ENCODE results near the gene DOCK1. TPM values are rescaled to one million over a fixed set of nuclear protein-coding genes. Genes with fewer than 3 reads are reported as not detected.

Gene DOCK1
- polyA plus RNA-seq, 1 of the 3 experiments (the other 2 are of a cell fraction): 15.5 TPM

DNA sequence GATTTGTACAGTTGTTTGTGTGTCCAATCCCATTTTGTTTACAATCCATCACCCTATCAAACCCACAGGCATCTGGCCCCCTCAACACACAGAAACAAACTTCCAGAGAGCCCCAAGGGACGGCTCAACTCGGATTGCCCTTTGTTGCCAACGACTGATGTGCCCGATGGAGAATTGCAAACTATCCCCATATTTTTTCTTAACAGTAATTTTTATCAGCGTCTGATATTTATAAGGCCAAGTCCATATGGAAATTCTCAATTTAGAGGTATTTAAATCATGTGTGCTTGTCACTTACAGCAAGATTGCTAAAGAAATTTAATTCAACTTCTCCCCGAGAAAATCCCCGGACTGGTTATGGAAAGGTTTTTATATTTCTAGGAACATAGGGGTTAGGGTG lies 530.0 kb downstream of the DOCK1 start:
- Histone ChIP-seq H3K36me3 (replicated peaks in 1 of 2; ENCODE audit: control insufficient read depth in 1 of 2, insufficient read depth in 2 of 2, low read length in 1 of 2) (peaks cover 19 to 24% of the 10 kb centered on the region in 2 experiments), H3K27ac (ENCODE audit: low read depth in 2 of 2, low read length in 1 of 2) (no peak overlapping the region), H3K9me3 (no peaks in the 10 kb centered on the region), H4K20me1 (ENCODE audit: insufficient read depth) (no peaks in the 10 kb centered on the region), H3K79me2 (ENCODE audit: insufficient read depth) (no peaks in the 10 kb centered on the region), H2AFZ (ENCODE audit: low read depth) (no peak overlapping the region), H3F3A (replicated peaks; ENCODE audit: insufficient read depth) (no peaks in the 10 kb centered on the region), H3K4me2 (no peak overlapping the region), H3K27me3 (ENCODE audit: insufficient read depth) (no peaks in the 10 kb centered on the region), H3K9me2 (no peaks in the 10 kb centered on the region), H3K4me3 (ENCODE audit: low read depth in 2 of 2, low read length in 1 of 2) (no peak overlapping the region), H3K4me1 (ENCODE audit: control insufficient read depth in 1 of 2, insufficient read depth in 2 of 2, low read depth in 1 of 2, low read length in 1 of 2) (no peaks in the 10 kb centered on the region), H3K9ac (no peak overlapping the region)
- no peak for DNase-seq
- ChIA-PET POLR2A (no interaction called here), CTCF (no interaction called here)
- WGBS (ENCODE audit: low lambda C conversion rate): 88% methylated on average over 7 of the region's 7 CpGs
- TF ChIP-seq, protein P1, sequence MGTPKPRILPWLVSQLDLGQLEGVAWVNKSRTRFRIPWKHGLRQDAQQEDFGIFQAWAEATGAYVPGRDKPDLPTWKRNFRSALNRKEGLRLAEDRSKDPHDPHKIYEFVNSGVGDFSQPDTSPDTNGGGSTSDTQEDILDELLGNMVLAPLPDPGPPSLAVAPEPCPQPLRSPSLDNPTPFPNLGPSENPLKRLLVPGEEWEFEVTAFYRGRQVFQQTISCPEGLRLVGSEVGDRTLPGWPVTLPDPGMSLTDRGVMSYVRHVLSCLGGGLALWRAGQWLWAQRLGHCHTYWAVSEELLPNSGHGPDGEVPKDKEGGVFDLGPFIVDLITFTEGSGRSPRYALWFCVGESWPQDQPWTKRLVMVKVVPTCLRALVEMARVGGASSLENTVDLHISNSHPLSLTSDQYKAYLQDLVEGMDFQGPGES (IDR thresholded peaks at IDR 0.05; ENCODE audit: low read depth, low read length): no peak
- TF ChIP-seq RCOR1 (IDR thresholded peaks at IDR 0.05; ENCODE audit: low read length) (no peak), FOSL2 (IDR thresholded peaks at IDR 0.05; ENCODE audit: borderline replicate concordance, low read depth) (no peak)

DNA sequence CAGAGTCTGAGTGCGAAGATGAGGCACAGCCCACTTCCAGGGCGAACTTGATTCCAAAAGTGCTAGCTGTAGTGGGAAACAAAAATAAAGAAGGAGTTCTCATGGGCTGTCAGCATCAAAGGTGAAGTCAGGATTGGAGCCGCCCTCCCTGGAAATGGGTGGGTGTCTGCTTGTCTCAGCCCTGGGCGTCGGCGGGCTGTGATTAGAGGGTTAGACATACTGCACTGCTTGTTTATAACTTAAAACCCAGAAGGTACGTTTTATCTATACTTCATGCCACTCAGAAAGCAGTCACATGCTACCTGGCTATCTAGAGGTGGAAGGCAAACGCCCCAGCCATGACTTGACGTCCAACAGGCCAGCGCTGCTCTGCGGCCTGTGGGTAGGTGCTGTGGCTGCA lies 535.1 kb downstream of the DOCK1 start:
- Histone ChIP-seq H3K36me3 (replicated peaks in 1 of 2; ENCODE audit: control insufficient read depth in 1 of 2, insufficient read depth in 2 of 2, low read length in 1 of 2) (peaks cover 20 to 42% of the 10 kb centered on the region in 2 experiments), H3K4me2 (no peak overlapping the region), H3K4me3 (ENCODE audit: low read depth in 2 of 2, low read length in 1 of 2) (no peak overlapping the region), H4K20me1 (ENCODE audit: insufficient read depth) (no peaks in the 10 kb centered on the region), H3K27ac (ENCODE audit: low read depth in 2 of 2, low read length in 1 of 2) (no peak overlapping the region), H3K79me2 (ENCODE audit: insufficient read depth) (no peaks in the 10 kb centered on the region), H3K9me3 (no peaks in the 10 kb centered on the region), H3K27me3 (ENCODE audit: insufficient read depth) (no peaks in the 10 kb centered on the region), H2AFZ (ENCODE audit: low read depth) (no peak overlapping the region), H3K4me1 (ENCODE audit: control insufficient read depth in 1 of 2, insufficient read depth in 2 of 2, low read depth in 1 of 2, low read length in 1 of 2) (no peaks in the 10 kb centered on the region), H3K9ac (no peak overlapping the region), H3K9me2 (no peaks in the 10 kb centered on the region), H3F3A (replicated peaks; ENCODE audit: insufficient read depth) (no peaks in the 10 kb centered on the region)
- ChIA-PET CTCF (no interaction called here), POLR2A (no interaction called here)
- no peak for DNase-seq
- TF ChIP-seq CHD2 (IDR thresholded peaks at IDR 0.05; ENCODE audit: low read length, partially characterized antibody): no peak
- TF ChIP-seq ELF1 (IDR thresholded peaks at IDR 0.05): no peak
- TF ChIP-seq, protein P2, sequence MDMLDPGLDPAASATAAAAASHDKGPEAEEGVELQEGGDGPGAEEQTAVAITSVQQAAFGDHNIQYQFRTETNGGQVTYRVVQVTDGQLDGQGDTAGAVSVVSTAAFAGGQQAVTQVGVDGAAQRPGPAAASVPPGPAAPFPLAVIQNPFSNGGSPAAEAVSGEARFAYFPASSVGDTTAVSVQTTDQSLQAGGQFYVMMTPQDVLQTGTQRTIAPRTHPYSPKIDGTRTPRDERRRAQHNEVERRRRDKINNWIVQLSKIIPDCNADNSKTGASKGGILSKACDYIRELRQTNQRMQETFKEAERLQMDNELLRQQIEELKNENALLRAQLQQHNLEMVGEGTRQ (IDR thresholded peaks at IDR 0.05; ENCODE audit: borderline replicate concordance, low read depth, low read length): no peak
- TF ChIP-seq FOSL2 (IDR thresholded peaks at IDR 0.05; ENCODE audit: borderline replicate concordance, low read depth): no peak
- no peak for TF ChIP-seq EZH2phosphoT487 (IDR thresholded peaks at IDR 0.05; ENCODE audit: borderline replicate concordance, low read depth)
- TF ChIP-seq, protein P3, sequence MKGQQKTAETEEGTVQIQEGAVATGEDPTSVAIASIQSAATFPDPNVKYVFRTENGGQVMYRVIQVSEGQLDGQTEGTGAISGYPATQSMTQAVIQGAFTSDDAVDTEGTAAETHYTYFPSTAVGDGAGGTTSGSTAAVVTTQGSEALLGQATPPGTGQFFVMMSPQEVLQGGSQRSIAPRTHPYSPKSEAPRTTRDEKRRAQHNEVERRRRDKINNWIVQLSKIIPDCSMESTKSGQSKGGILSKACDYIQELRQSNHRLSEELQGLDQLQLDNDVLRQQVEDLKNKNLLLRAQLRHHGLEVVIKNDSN (IDR thresholded peaks at IDR 0.05; ENCODE audit: borderline replicate concordance, low read depth): no peak
- TF ChIP-seq SIN3A (IDR thresholded peaks at IDR 0.05; ENCODE audit: borderline replicate concordance, low read depth, low read length): no peak
- TF ChIP-seq RFX5 (IDR thresholded peaks at IDR 0.05; ENCODE audit: low read length): no peak
- no peak for TF ChIP-seq RCOR1 (IDR thresholded peaks at IDR 0.05; ENCODE audit: low read length)
- TF ChIP-seq RXRA (IDR thresholded peaks at IDR 0.05; ENCODE audit: borderline replicate concordance, low read depth): no peak
- no peak for TF ChIP-seq FOXJ3 (CRISPR knock-in tag; IDR thresholded peaks at IDR 0.05)
- no peak for TF ChIP-seq GATA2 (CRISPR knock-in tag; IDR thresholded peaks at IDR 0.05)
- TF ChIP-seq, protein P4, sequence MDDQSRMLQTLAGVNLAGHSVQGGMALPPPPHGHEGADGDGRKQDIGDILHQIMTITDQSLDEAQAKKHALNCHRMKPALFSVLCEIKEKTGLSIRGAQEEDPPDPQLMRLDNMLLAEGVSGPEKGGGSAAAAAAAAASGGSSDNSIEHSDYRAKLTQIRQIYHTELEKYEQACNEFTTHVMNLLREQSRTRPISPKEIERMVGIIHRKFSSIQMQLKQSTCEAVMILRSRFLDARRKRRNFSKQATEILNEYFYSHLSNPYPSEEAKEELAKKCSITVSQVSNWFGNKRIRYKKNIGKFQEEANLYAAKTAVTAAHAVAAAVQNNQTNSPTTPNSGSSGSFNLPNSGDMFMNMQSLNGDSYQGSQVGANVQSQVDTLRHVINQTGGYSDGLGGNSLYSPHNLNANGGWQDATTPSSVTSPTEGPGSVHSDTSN (IDR thresholded peaks at IDR 0.05): no peak
- TF ChIP-seq NFIC (IDR thresholded peaks at IDR 0.05; ENCODE audit: borderline replicate concordance): no peak
- TF ChIP-seq JUND (IDR thresholded peaks at IDR 0.05): no peak
- TF ChIP-seq TCF12 (IDR thresholded peaks at IDR 0.05): no peak
- no peak for TF ChIP-seq TAF1 (IDR thresholded peaks at IDR 0.05; ENCODE audit: borderline replicate concordance, low read depth, low read length)
- TF ChIP-seq, protein P5, sequence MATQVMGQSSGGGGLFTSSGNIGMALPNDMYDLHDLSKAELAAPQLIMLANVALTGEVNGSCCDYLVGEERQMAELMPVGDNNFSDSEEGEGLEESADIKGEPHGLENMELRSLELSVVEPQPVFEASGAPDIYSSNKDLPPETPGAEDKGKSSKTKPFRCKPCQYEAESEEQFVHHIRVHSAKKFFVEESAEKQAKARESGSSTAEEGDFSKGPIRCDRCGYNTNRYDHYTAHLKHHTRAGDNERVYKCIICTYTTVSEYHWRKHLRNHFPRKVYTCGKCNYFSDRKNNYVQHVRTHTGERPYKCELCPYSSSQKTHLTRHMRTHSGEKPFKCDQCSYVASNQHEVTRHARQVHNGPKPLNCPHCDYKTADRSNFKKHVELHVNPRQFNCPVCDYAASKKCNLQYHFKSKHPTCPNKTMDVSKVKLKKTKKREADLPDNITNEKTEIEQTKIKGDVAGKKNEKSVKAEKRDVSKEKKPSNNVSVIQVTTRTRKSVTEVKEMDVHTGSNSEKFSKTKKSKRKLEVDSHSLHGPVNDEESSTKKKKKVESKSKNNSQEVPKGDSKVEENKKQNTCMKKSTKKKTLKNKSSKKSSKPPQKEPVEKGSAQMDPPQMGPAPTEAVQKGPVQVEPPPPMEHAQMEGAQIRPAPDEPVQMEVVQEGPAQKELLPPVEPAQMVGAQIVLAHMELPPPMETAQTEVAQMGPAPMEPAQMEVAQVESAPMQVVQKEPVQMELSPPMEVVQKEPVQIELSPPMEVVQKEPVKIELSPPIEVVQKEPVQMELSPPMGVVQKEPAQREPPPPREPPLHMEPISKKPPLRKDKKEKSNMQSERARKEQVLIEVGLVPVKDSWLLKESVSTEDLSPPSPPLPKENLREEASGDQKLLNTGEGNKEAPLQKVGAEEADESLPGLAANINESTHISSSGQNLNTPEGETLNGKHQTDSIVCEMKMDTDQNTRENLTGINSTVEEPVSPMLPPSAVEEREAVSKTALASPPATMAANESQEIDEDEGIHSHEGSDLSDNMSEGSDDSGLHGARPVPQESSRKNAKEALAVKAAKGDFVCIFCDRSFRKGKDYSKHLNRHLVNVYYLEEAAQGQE (IDR thresholded peaks at IDR 0.05; ENCODE audit: low read depth, low read length): no peak
- WGBS (ENCODE audit: low lambda C conversion rate): 88% methylated on average over 9 of the region's 11 CpGs

Measured in SK-N-SH (cell line).